Ovary (tissue), 9 donors: Measurements from ENCODE around the gene NACA2. TPM values are rescaled to one million over a fixed set of nuclear protein-coding genes. Genes with fewer than 3 reads are reported as not detected.

Experiments used
- DNase-seq, 5 donors: peaks; one replicate each; pipeline ENCODE4 v3.0.0-alpha.2; 2019 to 2020
- H3K27ac ChIP-seq, 2 donors: fragments of 200-600 bp; one replicate each; pipeline versions ENCODE4 v1.5.1 to v1.8.0; 2019 to 2022
- H3K27me3 ChIP-seq: fragments of 200-600 bp; one replicate; pipeline ENCODE4 v1.8.0; 2022
- H3K36me3 ChIP-seq: fragments of 200-600 bp; sonication (generic); one replicate; pipeline ENCODE4 v1.5.1; 2019
- H3K4me1 ChIP-seq: one replicate; pipeline ENCODE4 v1.8.1; 2013; ENCODE audit warnings: mild to moderate bottlenecking, moderate library complexity; ENCODE audit not compliant: insufficient read depth
- H3K4me3 ChIP-seq: fragments of 200-600 bp; sonication (generic); one replicate; pipeline ENCODE4 v1.5.1; 2017
- H3K9me3 ChIP-seq, 2 donors: fragments of 200-600 bp in 1 of 2; sonication (generic) in 1 of 2; one replicate each; pipeline versions ENCODE4 v1.5.1 to v1.8.1; 2013 to 2019; ENCODE audit warnings: mild to moderate bottlenecking in 1 of 2, moderate library complexity in 1 of 2
- EP300 ChIP-seq: sonication (generic); formaldehyde crosslinking; IDR thresholded peaks from one replicate; pipeline ENCODE4 v1.6.1; 2017; ENCODE audit warnings: antibody characterized with exemption
- POLR2A ChIP-seq: fragments of 450-650 bp; IDR thresholded peaks from one replicate; pipeline ENCODE4 v1.6.1; 2017; ENCODE audit warnings: antibody characterized with exemption, mild to moderate bottlenecking, moderate library complexity
- WGBS, 3 donors: extraction: QIAGEN DNeasy Blood & Tissue Kit in 1 of 3; methylation state at CpG; one replicate each; pipeline versions ENCODE4 v1.1.5 to v1.1.7; 2013 to 2017; 5-methylcytosine and 5-hydroxymethylcytosine counted together
- intact Hi-C, 4 donors: fragments of 100-400 bp; cut with DNase I; formaldehyde crosslinking; loops; one replicate each; pipeline versions ENCODE4 v1.11.0 to v1.15.1; 2022 to 2023
- polyA plus RNA-seq, 2 donors: library from polyadenylated mRNA; stranded (reverse); fragments of 200-250 nt in 1 of 2; fragments of 350-450 nt in 1 of 2; fragmentation: Illumina TruSeq in 1 of 2; extraction: RNeasy Lipid Tissue Mini Kit (QIAGEN cat#74804) in 1 of 2; gene quantifications; one replicate each; pipeline ENCODE4 v1.2.3, GENCODE V29; 2013 to 2014
- total RNA-seq, 7 donors: library from RNA; depleted of rRNA in 2 of 7; stranded (reverse); fragments of >200 nt in 2 of 7; fragmentation: NEBNext Ultra II Directional in 3 of 7; extraction: Animal tissue kit (Norgen Biotek cat#: 25700) in 3 of 7; gene quantifications; one replicate each; pipeline versions ENCODE4 v1.1.0 to v1.2.4, GENCODE V29; 2016 to 2023
- TF ChIP-seq, protein P1 (sequence below), 3 donors: fragments of 450-650 bp in 2 of 3; fragments of 200-600 bp in 1 of 3; IDR thresholded peaks; one replicate each; pipeline versions ENCODE4 v1.5.1 to v1.8.0; 2016 to 2022; ENCODE audit warnings: antibody characterized with exemption in 3 of 3, mild to moderate bottlenecking in 1 of 3
- donor health status: DM: no; HTN: no; CAD: no; lungs with moderate emphysema.
- donor health status: DM: no; HTN: no; CAD: no.
- donor health status: Bipolar disorder and iron deficiency.
- donor health status: DM: yes; HTN: yes; CAD: no.
- donor health status: DM: no; HTN: no; CAD: no.
- donor health status: DM: yes; HTN: yes; CAD: no.

The NACA2 gene
- total and polyA plus RNA-seq, 9 donors = not detected

DNA sequence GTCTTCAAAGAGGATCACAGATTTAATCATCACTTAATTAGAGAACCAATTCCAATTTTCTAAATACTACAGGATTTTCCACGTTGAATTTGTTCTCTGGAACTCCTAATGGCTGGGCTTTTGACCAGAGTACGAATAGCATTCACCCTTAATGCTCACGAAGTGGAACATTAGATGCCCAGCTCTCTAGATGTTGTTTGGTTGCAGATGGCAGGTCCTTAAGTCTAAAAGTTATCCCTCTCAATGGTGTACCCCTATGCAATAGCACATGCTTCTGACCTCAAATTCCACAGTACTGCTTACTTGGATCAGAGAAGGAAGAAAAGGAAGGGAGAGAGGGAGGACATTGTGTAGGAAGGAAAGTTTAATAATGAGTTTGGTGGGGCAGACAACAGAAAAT is 8.6 kb upstream of the NACA2 start:
- TF ChIP-seq, protein P1, sequence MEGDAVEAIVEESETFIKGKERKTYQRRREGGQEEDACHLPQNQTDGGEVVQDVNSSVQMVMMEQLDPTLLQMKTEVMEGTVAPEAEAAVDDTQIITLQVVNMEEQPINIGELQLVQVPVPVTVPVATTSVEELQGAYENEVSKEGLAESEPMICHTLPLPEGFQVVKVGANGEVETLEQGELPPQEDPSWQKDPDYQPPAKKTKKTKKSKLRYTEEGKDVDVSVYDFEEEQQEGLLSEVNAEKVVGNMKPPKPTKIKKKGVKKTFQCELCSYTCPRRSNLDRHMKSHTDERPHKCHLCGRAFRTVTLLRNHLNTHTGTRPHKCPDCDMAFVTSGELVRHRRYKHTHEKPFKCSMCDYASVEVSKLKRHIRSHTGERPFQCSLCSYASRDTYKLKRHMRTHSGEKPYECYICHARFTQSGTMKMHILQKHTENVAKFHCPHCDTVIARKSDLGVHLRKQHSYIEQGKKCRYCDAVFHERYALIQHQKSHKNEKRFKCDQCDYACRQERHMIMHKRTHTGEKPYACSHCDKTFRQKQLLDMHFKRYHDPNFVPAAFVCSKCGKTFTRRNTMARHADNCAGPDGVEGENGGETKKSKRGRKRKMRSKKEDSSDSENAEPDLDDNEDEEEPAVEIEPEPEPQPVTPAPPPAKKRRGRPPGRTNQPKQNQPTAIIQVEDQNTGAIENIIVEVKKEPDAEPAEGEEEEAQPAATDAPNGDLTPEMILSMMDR (IDR thresholded peaks at IDR 0.05) = no peak
- TF ChIP-seq POLR2A (no peak), EP300 (no peak)
- H3K36me3 ChIP-seq = no peaks in the 10 kb centered on the region

DNA sequence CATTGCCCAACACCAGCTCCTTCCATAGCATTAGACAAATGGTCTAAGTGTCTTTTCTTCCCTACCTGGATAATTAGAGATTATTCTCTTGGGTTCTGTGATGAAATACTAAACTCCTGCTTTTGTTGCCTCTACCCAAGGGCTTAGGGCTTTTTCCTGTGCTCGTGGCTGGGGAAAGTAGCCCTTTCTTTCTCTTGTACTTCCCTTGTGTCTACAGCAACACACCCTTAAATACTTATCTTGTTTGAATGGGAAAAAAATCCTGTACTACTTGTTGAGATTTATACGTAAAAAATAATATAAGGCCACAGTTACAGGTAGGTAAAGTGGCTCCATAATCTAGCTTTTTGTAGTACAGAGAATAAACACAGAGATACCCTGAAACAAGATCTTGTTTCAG is 7.0 kb upstream of the NACA2 start:
- WGBS, 3 donors = 67 to 78% (median 68%) methylated on average over 2 of the region's 2 CpGs

More for the DNA sequence above, 8.6 kb upstream of the NACA2 start:
- H3K27me3 ChIP-seq = no peaks in the 10 kb centered on the region
- intact Hi-C loops = no loop called here
- no peaks in the 10 kb centered on the region for H3K4me1 ChIP-seq
- no peak overlapping the region for H3K27ac ChIP-seq
- no peak for DNase-seq
- no peaks in the 10 kb centered on the region for H3K9me3 ChIP-seq
- H3K4me3 ChIP-seq = no peak overlapping the region
- 72 to 79% (median 78%) methylated on average over 3 of the region's 3 CpGs for WGBS, 3 donors

DNA sequence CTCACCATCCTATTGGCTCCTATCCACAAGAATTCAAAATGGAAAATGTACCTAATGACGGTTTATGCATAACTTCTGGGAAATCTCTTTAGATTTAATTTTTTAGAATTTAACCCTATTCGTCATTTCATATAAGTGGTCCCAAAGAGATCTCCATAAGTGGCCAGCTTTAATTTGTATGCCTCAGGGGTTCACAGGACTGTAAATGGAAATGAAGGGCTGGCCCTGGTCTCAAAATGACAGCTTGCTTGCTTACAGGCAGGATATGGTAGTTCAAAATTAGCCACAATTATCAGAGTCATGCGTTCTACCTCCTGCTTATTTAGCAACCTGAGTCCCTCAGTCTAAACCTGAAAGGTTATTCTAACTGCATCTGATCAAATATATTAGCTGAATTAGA is 6.6 kb upstream of the NACA2 start:
- TF ChIP-seq POLR2A (no peak), EP300 (no peak)
- TF ChIP-seq, protein P1 (IDR thresholded peaks at IDR 0.05) = no peak
- H3K4me3 ChIP-seq = no peak overlapping the region
- intact Hi-C loops = no loop called here
- DNase-seq = no peak
- no peaks in the 10 kb centered on the region for H3K4me1 ChIP-seq
- H3K27ac ChIP-seq = no peak overlapping the region
- no peaks in the 10 kb centered on the region for H3K9me3 ChIP-seq
- no peaks in the 10 kb centered on the region for H3K36me3 ChIP-seq
- WGBS, 3 donors = 83 to 90% (median 88%) methylated on average over 3 of the region's 3 CpGs
- no peaks in the 10 kb centered on the region for H3K27me3 ChIP-seq

More for the DNA sequence above, 7.0 kb upstream of the NACA2 start:
- intact Hi-C loops = no loop called here
- no peak overlapping the region for H3K27ac ChIP-seq
- H3K4me3 ChIP-seq = no peak overlapping the region
- H3K36me3 ChIP-seq = no peaks in the 10 kb centered on the region
- no peak for DNase-seq
- TF ChIP-seq POLR2A = no peak
- no peak for TF ChIP-seq EP300
- TF ChIP-seq, protein P1 (IDR thresholded peaks at IDR 0.05) = no peak
- H3K27me3 ChIP-seq = no peaks in the 10 kb centered on the region
- no peaks in the 10 kb centered on the region for H3K9me3 ChIP-seq
- H3K4me1 ChIP-seq = no peaks in the 10 kb centered on the region

DNA sequence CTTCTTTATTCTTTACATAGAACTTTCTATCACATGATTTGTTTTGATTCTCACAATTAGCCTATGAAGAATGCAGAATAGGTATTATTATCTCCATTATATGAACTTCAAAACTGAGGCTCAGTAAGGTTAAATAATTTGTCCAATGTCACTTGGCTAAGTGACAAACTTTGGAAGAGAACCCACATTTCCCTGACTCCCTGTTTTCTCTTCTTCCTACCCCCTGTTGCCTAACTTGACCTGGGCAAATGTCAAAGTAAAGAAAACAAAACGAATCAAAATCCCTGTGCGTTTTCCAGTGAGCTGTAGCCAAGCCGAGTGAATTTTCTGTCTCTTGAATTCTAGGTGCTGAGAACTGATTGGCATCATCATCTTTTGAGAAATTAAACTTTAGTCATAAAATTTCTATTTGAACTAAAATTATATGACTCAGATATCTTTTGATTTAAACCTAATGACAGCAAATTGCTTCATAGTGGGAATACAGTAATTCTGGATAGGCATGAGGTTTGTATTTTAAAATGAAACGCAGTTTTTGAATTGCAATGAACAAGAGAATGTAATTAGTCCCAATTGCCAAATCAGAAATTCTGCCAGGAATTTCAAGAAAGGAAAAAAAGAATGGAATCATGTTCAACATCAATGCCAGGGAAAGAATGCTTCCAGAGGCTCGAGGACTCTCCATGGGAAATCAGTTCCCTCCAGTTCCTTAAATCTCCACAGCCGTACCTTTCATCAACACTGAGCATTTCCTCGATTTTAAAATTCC is 4.6 kb upstream of the NACA2 start:
- intact Hi-C loops = no loop called here
- H3K27me3 ChIP-seq = no peaks in the 10 kb centered on the region
- 44 to 55% (median 47%) methylated on average over 7 of the region's 7 CpGs for whole genome bisulfite sequencing, 3 donors
- TF ChIP-seq POLR2A (no peak), EP300 (no peak)
- TF ChIP-seq, protein P1 (IDR thresholded peaks at IDR 0.05) = no peak
- no peaks in the 10 kb centered on the region for H3K9me3 ChIP-seq
- no peak for DNase-seq
- H3K36me3 ChIP-seq = no peaks in the 10 kb centered on the region
- no peak overlapping the region for H3K4me3 ChIP-seq
- no peak overlapping the region for H3K27ac ChIP-seq
- no peaks in the 10 kb centered on the region for H3K4me1 ChIP-seq
